Measurements from ENCODE around the gene RHCG. TPM values are rescaled to one million over a fixed set of nuclear protein-coding genes. Genes with fewer than 3 reads are reported as not detected.

RHCG gene
- total and polyA plus RNA-seq, 2 of the 13 experiments (the other 11 are each of a cell fraction or from before 2014, with no cell fraction given), result not detected

- TF ChIP-seq SKI (IDR thresholded peaks at IDR 0.05; ENCODE audit: partially characterized antibody), result no peak
- TF ChIP-seq PBX3 (CRISPR knock-in tag; IDR thresholded peaks at IDR 0.05; ENCODE audit: borderline replicate concordance), result no peak
- TF ChIP-seq ZNF441 (CRISPR knock-in tag; IDR thresholded peaks at IDR 0.05; ENCODE audit: borderline replicate concordance), result peak; percentile 38; the same call in 1 of the 2 replicates
- no peak; the same call in 1 of the 2 replicates for TF ChIP-seq ETV5 (CRISPR knock-in tag; IDR thresholded peaks at IDR 0.05; ENCODE audit: borderline replicate concordance)
- no peak for TF ChIP-seq CCDC6 (CRISPR knock-in tag; IDR thresholded peaks at IDR 0.05)
- no peak for TF ChIP-seq ZNF691 (CRISPR knock-in tag; IDR thresholded peaks at IDR 0.05; ENCODE audit: borderline replicate concordance, low read depth)
- TF ChIP-seq MBNL3 (CRISPR knock-in tag; conservative IDR thresholded peaks at IDR 0.05), result no peak
- peak; percentile 15; the same call in 1 of the 2 replicates for TF ChIP-seq IRF2 (CRISPR knock-in tag; IDR thresholded peaks at IDR 0.05)
- 0 out of 2 replicates have a peak, but pooled peaks have one; percentile 28 for TF ChIP-seq MAFF (IDR thresholded peaks at IDR 0.05; ENCODE audit: low read depth, low read length)
- TF ChIP-seq ZNF512B (CRISPR knock-in tag; IDR thresholded peaks at IDR 0.05; ENCODE audit: borderline replicate concordance), result no peak
- no peak for TF ChIP-seq FOXM1 (CRISPR knock-in tag; IDR thresholded peaks at IDR 0.05)
- TF ChIP-seq IRF1 (CRISPR knock-in tag; IDR thresholded peaks at IDR 0.05; ENCODE audit: low read depth), result no peak
- TF ChIP-seq NFATC3 (CRISPR knock-in tag; IDR thresholded peaks at IDR 0.05), result no peak
- TF ChIP-seq HHEX (CRISPR knock-in tag; IDR thresholded peaks at IDR 0.05), result no peak
- TF ChIP-seq U2AF2 (IDR thresholded peaks at IDR 0.05; ENCODE audit: low read depth, low read length), result no peak
- no peak for TF ChIP-seq ZBED4 (CRISPR knock-in tag; IDR thresholded peaks at IDR 0.05; ENCODE audit: borderline replicate concordance)
- TF ChIP-seq NPAS2 (CRISPR knock-in tag; IDR thresholded peaks at IDR 0.05; ENCODE audit: borderline replicate concordance), result no peak
- no peak for TF ChIP-seq ZFAT (CRISPR knock-in tag; conservative IDR thresholded peaks at IDR 0.05)
Observed at GRCh38 chr15:89459271-89460038, 36.9 kb downstream of the RHCG start (continued).
